ENCODE measurements around the gene TNFRSF19.
"Not testable (repeated sequence)": the region's sequence is repeated elsewhere in the genome, so short reads cannot be mapped to it uniquely, and the experiment has no call there.

Gene TNFRSF19, protein sequence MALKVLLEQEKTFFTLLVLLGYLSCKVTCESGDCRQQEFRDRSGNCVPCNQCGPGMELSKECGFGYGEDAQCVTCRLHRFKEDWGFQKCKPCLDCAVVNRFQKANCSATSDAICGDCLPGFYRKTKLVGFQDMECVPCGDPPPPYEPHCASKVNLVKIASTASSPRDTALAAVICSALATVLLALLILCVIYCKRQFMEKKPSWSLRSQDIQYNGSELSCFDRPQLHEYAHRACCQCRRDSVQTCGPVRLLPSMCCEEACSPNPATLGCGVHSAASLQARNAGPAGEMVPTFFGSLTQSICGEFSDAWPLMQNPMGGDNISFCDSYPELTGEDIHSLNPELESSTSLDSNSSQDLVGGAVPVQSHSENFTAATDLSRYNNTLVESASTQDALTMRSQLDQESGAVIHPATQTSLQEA

DNA sequence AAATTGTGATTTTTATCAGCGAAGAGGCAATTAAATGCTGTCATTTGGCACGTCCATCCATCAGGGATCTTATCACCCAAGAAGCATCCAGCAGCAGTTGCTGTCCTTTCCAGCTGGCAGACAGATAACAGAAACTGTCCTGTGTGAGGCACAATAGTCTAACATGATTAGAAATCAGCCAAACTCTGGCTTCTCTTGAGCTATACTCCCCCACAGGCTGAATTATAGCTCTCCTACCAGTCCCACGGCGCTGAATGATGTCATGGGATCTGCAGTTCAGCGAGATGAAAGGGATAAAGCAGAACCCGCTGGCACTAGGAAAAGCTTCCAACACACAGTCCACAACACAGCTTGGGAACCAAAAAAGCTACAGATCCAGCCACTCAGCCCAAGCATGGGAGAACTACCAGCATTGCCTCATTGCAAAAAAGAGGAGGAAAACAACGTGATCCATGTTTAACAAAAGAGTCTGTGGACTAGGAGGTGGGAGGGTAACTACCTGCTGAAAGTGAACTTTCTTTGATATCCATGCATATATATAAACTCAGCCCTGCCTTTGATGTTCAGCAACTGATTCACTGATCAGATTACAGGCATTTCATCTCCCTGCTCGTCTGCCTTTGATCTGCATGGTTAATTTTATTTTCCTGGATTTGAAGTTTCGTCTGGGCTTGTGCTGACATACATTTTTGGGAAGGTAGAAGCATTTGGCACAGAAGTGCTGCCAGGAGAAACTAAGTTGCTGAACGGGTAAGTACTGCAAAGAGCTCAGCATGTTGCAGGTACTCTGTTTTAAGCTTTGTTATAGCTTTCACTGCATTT lies at the start of gene TNFRSF19:
Gene TNFRSF19 (plus strand): TSS at position 314 of the 822 bp plus-strand sequence. CDS start 19,772 bp downstream, outside the sequence.
- Histone ChIP-seq H3K9ac (ENCODE audit: low read length) (no peak within 1 kb of the TSS), H3F3A (ENCODE audit: insufficient read depth, low read length) (no peaks in the 10 kb centered on the region), H4K20me1 (ENCODE audit: insufficient read depth, low read length) (no peaks in the 10 kb centered on the region), H3K4me3 (ENCODE audit: low read depth, low read length, poor library complexity, severe bottlenecking) (no peak within 1 kb of the TSS), H3K27me3 (ENCODE audit: insufficient read depth, low read length) (no peaks in the 10 kb centered on the region), H3K9me3 (ENCODE audit: low read length) (no peaks in the 10 kb centered on the region), H3K79me2 (ENCODE audit: insufficient read depth, low read length) (no peaks in the 10 kb centered on the region), H2AFZ (ENCODE audit: low read length) (no peak within 1 kb of the TSS), H3K36me3 (ENCODE audit: insufficient read depth, low read length) (no peaks in the 10 kb centered on the region), H3K9me2 (ENCODE audit: low read depth, low read length) (no peaks in the 10 kb centered on the region), H3K4me1 (ENCODE audit: insufficient read depth, low read length, severe bottlenecking) (no peaks in the 10 kb centered on the region), H3K4me2 (ENCODE audit: low read length) (no peak within 1 kb of the TSS), H3K27ac (ENCODE audit: low read depth, low read length, poor library complexity, severe bottlenecking) (no peak within 1 kb of the TSS)
- TF ChIP-seq, protein P1, sequence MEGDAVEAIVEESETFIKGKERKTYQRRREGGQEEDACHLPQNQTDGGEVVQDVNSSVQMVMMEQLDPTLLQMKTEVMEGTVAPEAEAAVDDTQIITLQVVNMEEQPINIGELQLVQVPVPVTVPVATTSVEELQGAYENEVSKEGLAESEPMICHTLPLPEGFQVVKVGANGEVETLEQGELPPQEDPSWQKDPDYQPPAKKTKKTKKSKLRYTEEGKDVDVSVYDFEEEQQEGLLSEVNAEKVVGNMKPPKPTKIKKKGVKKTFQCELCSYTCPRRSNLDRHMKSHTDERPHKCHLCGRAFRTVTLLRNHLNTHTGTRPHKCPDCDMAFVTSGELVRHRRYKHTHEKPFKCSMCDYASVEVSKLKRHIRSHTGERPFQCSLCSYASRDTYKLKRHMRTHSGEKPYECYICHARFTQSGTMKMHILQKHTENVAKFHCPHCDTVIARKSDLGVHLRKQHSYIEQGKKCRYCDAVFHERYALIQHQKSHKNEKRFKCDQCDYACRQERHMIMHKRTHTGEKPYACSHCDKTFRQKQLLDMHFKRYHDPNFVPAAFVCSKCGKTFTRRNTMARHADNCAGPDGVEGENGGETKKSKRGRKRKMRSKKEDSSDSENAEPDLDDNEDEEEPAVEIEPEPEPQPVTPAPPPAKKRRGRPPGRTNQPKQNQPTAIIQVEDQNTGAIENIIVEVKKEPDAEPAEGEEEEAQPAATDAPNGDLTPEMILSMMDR (IDR thresholded peaks at IDR 0.05; ENCODE audit: low read length) = no peak
- TF ChIP-seq EZH2 (IDR thresholded peaks at IDR 0.05; ENCODE audit: borderline replicate concordance, low read length) = no peak

DNA sequence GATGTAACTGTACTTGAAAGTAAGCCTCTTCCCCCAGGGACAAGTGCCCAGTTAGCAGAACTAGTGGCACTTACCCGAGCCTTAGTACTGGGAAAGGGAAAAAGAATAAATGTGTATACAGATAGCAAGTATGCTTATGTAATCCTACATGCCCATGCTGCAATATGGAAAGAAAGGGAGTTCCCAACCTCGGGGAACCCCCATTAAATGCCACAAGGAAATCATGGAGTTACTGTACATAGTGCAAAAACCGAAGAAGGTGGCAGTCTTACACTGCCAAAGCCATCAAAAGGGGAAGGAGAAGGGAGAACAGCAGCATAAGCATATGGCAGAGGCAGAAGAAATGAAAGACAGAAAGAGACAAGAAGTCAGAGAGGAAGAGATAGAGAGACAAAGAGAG lies 40.3 kb upstream of the TNFRSF19 start:
- not testable (repeated sequence) for H3K27me3 ChIP-seq (ENCODE audit: insufficient read depth, low read length); H3K4me1 ChIP-seq (ENCODE audit: insufficient read depth, low read length, severe bottlenecking); H3K9ac ChIP-seq (ENCODE audit: low read length); H3F3A ChIP-seq (ENCODE audit: insufficient read depth, low read length); H3K79me2 ChIP-seq (ENCODE audit: insufficient read depth, low read length); H4K20me1 ChIP-seq (ENCODE audit: insufficient read depth, low read length); H3K4me3 ChIP-seq (ENCODE audit: low read depth, low read length, poor library complexity, severe bottlenecking); H3K9me3 ChIP-seq (ENCODE audit: low read length); H3K36me3 ChIP-seq (ENCODE audit: insufficient read depth, low read length); H2AFZ ChIP-seq (ENCODE audit: low read length); H3K9me2 ChIP-seq (ENCODE audit: low read depth, low read length); H3K4me2 ChIP-seq (ENCODE audit: low read length); H3K27ac ChIP-seq (ENCODE audit: low read depth, low read length, poor library complexity, severe bottlenecking)

DNA sequence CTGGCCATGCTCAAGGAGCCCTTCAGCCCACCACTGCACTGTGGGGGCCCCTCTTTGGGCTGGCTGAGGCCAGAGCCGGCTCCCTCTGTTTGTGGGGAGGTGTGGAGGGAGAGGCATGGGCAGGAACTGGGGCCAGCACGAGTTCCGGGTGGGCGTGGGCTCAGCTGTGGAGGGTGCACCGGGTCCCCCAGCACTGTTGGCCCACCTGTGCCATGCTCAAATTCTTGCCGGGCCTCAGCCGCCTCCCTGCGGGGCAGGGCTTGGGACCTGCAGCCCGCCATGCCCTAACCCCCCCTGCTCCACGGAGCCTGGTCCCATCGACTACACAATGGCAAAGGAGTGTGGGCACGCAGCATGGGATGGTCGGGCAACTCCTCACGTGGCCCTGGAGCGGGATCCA lies 38.8 kb upstream of the TNFRSF19 start:
- Histone ChIP-seq H3K27me3 (ENCODE audit: insufficient read depth, low read length) (no peaks in the 10 kb centered on the region), H2AFZ (ENCODE audit: low read length) (no peak overlapping the region), H3F3A (ENCODE audit: insufficient read depth, low read length) (no peaks in the 10 kb centered on the region), H3K9ac (ENCODE audit: low read length) (no peak overlapping the region), H3K9me3 (ENCODE audit: low read length) (no peaks in the 10 kb centered on the region), H3K27ac (ENCODE audit: low read depth, low read length, poor library complexity, severe bottlenecking) (no peak overlapping the region), H4K20me1 (ENCODE audit: insufficient read depth, low read length) (no peaks in the 10 kb centered on the region), H3K4me3 (ENCODE audit: low read depth, low read length, poor library complexity, severe bottlenecking) (no peak overlapping the region), H3K36me3 (ENCODE audit: insufficient read depth, low read length) (no peaks in the 10 kb centered on the region), H3K79me2 (ENCODE audit: insufficient read depth, low read length) (no peaks in the 10 kb centered on the region), H3K4me2 (ENCODE audit: low read length) (no peak overlapping the region), H3K9me2 (ENCODE audit: low read depth, low read length) (no peaks in the 10 kb centered on the region), H3K4me1 (ENCODE audit: insufficient read depth, low read length, severe bottlenecking) (no peaks in the 10 kb centered on the region)
- TF ChIP-seq EZH2 (IDR thresholded peaks at IDR 0.05; ENCODE audit: borderline replicate concordance, low read length) = no peak
- TF ChIP-seq, protein P1 (IDR thresholded peaks at IDR 0.05; ENCODE audit: low read length) = no peak
